Measurements from ENCODE around the gene LIFR. TPM values are rescaled to one million over a fixed set of nuclear protein-coding genes. Genes with fewer than 3 reads are reported as not detected.

LIFR gene
- total RNA-seq, 1 experiment from 2014 or later: 7.8 TPM

GRCh38 chr5:38546691-38547146, 9.7 kb downstream of the LIFR start:
- Histone ChIP-seq H3K27ac (ENCODE audit: insufficient read length, low read depth, low read length) (no peak overlapping the region), H2BK5ac (ENCODE audit: insufficient read length, low read length) (no peak overlapping the region), H2BK20ac (ENCODE audit: low read depth, low read length, poor library complexity, severe bottlenecking) (no peak overlapping the region), H3K4me1 (ENCODE audit: insufficient read depth, low read length) (peaks cover 3% of the 10 kb centered on the region), H4K5ac (ENCODE audit: insufficient read length, low read depth, low read length) (no peak overlapping the region), H3K14ac (ENCODE audit: insufficient read depth, low read length) (no peak overlapping the region), H2BK120ac (ENCODE audit: low read depth, low read length, poor library complexity, severe bottlenecking) (no peak overlapping the region), H3K9ac (ENCODE audit: extremely low read depth, insufficient read length, low read length) (no peak overlapping the region), H4K20me1 (ENCODE audit: control insufficient read depth, insufficient read depth, insufficient read length) (no peaks in the 10 kb centered on the region), H3K79me2 (ENCODE audit: insufficient read depth, low read length) (no peaks in the 10 kb centered on the region; the same call in 1 of the 2 replicates), H3K79me1 (ENCODE audit: insufficient read depth, low read depth, low read length, poor library complexity, severe bottlenecking) (peaks cover 3% of the 10 kb centered on the region), H3K18ac (ENCODE audit: insufficient read length, low read depth, low read length) (no peak overlapping the region), H3K27me3 (ENCODE audit: insufficient read depth, low read length) (no peaks in the 10 kb centered on the region), H2BK12ac (ENCODE audit: insufficient read length, low read depth, low read length) (no peak overlapping the region), H3K9me3 (ENCODE audit: control insufficient read depth, low read depth, low read length) (no peaks in the 10 kb centered on the region), H2BK15ac (ENCODE audit: low read depth, low read length) (no peak overlapping the region), H3K23ac (ENCODE audit: insufficient read length, low read depth, low read length) (no peak overlapping the region), H4K8ac (replicated peaks; ENCODE audit: insufficient read length, low read depth, low read length) (no peak overlapping the region), H2AFZ (ENCODE audit: low read length) (no peak overlapping the region), H3K4ac (ENCODE audit: low read depth, low read length) (no peak overlapping the region), H3K4me2 (ENCODE audit: insufficient read depth, insufficient read length, low read length) (no peak overlapping the region), H4K91ac (ENCODE audit: insufficient read length, low read depth, low read length) (no peak overlapping the region), H2AK5ac (ENCODE audit: insufficient read length, low read length) (no peak overlapping the region), H3K23me2 (ENCODE audit: insufficient read length, low read depth, low read length, poor library complexity, severe bottlenecking) (no peaks in the 10 kb centered on the region), H3T11ph (ENCODE audit: low read length) (no peak overlapping the region), H3K56ac (ENCODE audit: insufficient read length, low read depth, low read length) (no peak overlapping the region)
- TF ChIP-seq CTCF (conservative IDR thresholded peaks at IDR 0.05): no peak
- Mint-ChIP-seq H3K27ac (no peak overlapping the region), H3K27me3 (ENCODE audit: low read depth) (no peaks in the 10 kb centered on the region), H3K36me3 (ENCODE audit: insufficient read depth in 1 of 3, low read depth in 3 of 3) (no peaks in the 10 kb centered on the region), H3K9me3 (no peaks in the 10 kb centered on the region), H3K4me3 (no peak overlapping the region), H3K4me1 (peaks cover 2 to 3% of the 10 kb centered on the region in 2 experiments)
- no peak for DNase-seq
- WGBS (ENCODE audit: extremely low coverage, insufficient read length, low lambda C conversion rate): no CpG with 5 or more reads among the region's 2 CpGs

Data from H9 (cell line).